ENCODE results near the gene LAMA5.

Gene LAMA5

DNA sequence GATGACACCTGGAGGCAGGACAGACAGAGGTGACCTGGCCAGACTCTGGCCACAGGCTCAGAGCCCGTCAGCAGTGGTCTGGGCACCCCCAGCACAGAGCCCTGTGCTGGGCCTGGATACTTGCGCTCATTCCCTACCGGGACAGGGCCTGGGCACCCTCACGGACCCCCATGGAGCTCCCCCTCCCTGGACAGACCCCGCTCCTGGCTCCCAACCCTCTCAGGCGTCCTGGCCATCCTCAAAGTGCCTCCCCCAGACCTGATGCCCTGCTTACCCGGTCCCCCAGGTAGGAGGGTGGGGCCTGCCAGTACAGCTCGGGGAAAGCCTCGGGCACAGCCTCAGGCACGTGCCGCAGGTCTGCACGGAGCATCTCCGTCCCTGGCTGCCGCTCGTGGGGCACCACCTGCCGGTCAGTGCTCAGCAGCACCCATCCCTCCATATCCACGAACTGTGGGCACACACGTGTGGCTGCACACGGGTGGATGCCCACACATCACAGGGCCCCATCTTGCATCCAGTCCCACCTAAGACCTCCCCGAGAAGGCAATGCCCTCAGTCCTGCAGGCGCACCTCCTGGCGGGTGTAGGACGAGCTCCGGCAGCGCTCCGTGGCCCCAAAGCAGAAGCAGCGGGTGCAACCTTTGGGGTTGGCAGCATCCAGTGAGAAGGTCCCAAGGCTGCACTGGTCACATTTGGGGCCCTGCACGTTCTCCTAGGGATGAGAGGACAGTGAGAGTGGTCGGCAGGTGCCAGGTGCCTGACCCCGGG is 40.0 kb downstream of the LAMA5 start:
- no peaks in the 10 kb centered on the region for H3K4me1 ChIP-seq (ENCODE audit: control insufficient read depth in 2 of 2, insufficient read depth in 2 of 2, low read length in 2 of 2)
- no peak overlapping the region for H3K9ac ChIP-seq (ENCODE audit: low read depth in 1 of 2, low read length in 2 of 2)
- H3K36me3 ChIP-seq (ENCODE audit: control insufficient read depth in 2 of 2, insufficient read depth in 2 of 2, low read length in 2 of 2) = peaks cover 0 to 6% of the 10 kb centered on the region in 2 donors
- no peaks in the 10 kb centered on the region for H3K27me3 ChIP-seq (ENCODE audit: control insufficient read depth in 2 of 2, insufficient read depth in 2 of 2, low read length in 2 of 2)
- H3K27ac ChIP-seq (ENCODE audit: low read depth in 2 of 2, low read length in 2 of 2) = no peak overlapping the region
- H3K4me3 ChIP-seq (ENCODE audit: low read length in 2 of 2) = no peak overlapping the region
- H3K9me3 ChIP-seq (ENCODE audit: control insufficient read depth in 2 of 2, low read length in 2 of 2) = no peaks in the 10 kb centered on the region

DNA sequence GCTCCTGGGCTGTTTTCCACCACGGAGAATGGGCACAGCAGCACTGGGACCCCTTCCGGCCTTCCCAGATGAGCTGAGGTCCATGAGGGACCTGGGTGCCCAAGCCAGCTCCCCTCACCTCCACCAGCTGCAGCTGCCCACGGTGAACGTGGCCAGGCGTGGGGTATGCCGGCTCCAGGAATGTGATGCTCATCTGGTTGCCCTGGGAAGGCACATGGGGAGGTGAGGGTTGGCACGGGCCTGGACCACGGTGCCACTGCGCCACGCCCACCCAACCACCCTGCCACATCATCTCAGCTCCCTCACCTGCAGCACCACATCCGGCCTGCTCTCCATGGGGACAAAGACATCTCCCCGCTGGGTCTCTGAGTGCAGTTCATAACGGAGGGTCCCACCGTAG is 40.6 kb downstream of the LAMA5 start:
- Histone ChIP-seq H3K9me3 (ENCODE audit: control insufficient read depth in 2 of 2, low read length in 2 of 2) (no peaks in the 10 kb centered on the region), H3K27ac (ENCODE audit: low read depth in 2 of 2, low read length in 2 of 2) (no peak overlapping the region), H3K4me3 (ENCODE audit: low read length in 2 of 2) (no peak overlapping the region), H3K9ac (ENCODE audit: low read depth in 1 of 2, low read length in 2 of 2) (no peak overlapping the region), H3K27me3 (ENCODE audit: control insufficient read depth in 2 of 2, insufficient read depth in 2 of 2, low read length in 2 of 2) (no peaks in the 10 kb centered on the region), H3K4me1 (ENCODE audit: control insufficient read depth in 2 of 2, insufficient read depth in 2 of 2, low read length in 2 of 2) (no peaks in the 10 kb centered on the region), H3K36me3 (ENCODE audit: control insufficient read depth in 2 of 2, insufficient read depth in 2 of 2, low read length in 2 of 2) (peaks cover 0 to 6% of the 10 kb centered on the region in 2 donors)

DNA sequence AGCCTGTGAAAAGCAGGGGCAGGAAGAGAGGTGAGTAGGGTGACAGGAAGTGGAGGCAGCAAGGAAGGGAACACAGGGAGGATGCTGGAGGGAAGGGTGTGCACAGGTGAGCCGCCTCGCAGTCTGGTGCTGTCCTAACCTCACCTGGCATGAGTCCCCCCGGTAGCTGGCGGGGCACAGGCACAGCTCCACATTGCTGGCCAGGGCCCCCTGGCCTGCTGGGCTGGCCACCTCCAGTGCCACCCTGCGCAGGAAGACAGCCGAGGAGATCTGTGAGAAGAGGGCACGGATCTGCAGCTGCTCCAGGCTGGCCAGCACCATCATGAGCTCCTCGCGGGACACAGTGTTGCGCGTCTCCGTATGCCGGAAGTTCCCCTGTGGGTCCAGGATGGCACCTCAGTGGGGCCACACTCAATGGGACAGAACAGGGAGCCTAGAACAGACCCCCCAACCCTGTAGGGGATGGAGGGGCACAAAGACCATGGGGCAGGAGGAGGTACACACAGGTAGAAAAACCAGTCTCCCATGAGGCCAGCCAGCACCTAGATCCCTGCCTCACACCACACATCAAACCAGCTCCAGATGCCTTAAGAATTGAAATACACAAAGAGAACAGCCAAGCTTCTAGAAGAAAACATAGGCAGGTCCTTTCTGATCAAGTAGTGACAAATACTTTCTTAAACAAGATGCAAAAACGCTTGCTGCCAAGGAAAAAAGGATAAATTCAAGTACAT is 41.8 kb downstream of the LAMA5 start:
- no peak overlapping the region for H3K4me3 ChIP-seq (ENCODE audit: low read length in 2 of 2)

GRCh38 chr20:62323980-62324906 is 42.9 kb downstream of the LAMA5 start:
- Histone ChIP-seq H3K4me1 (ENCODE audit: control insufficient read depth in 2 of 2, insufficient read depth in 2 of 2, low read length in 2 of 2) (no peaks in the 10 kb centered on the region), H3K9me3 (ENCODE audit: control insufficient read depth in 2 of 2, low read length in 2 of 2) (no peaks in the 10 kb centered on the region), H3K27me3 (ENCODE audit: control insufficient read depth in 2 of 2, insufficient read depth in 2 of 2, low read length in 2 of 2) (no peaks in the 10 kb centered on the region), H3K36me3 (ENCODE audit: control insufficient read depth in 2 of 2, insufficient read depth in 2 of 2, low read length in 2 of 2) (peaks cover 0 to 9% of the 10 kb centered on the region in 2 donors), H3K4me3 (ENCODE audit: low read length in 2 of 2) (no peak overlapping the region), H3K9ac (ENCODE audit: low read depth in 1 of 2, low read length in 2 of 2) (no peak overlapping the region), H3K27ac (ENCODE audit: low read depth in 2 of 2, low read length in 2 of 2) (no peak overlapping the region)

More for the DNA sequence above, 41.8 kb downstream of the LAMA5 start:
- H3K9ac ChIP-seq (ENCODE audit: low read depth in 1 of 2, low read length in 2 of 2) = no peak overlapping the region
- peaks cover 0 to 9% of the 10 kb centered on the region in 2 donors for H3K36me3 ChIP-seq (ENCODE audit: control insufficient read depth in 2 of 2, insufficient read depth in 2 of 2, low read length in 2 of 2)
- H3K4me1 ChIP-seq (ENCODE audit: control insufficient read depth in 2 of 2, insufficient read depth in 2 of 2, low read length in 2 of 2) = no peaks in the 10 kb centered on the region
- H3K27ac ChIP-seq (ENCODE audit: low read depth in 2 of 2, low read length in 2 of 2) = no peak overlapping the region
- no peaks in the 10 kb centered on the region for H3K27me3 ChIP-seq (ENCODE audit: control insufficient read depth in 2 of 2, insufficient read depth in 2 of 2, low read length in 2 of 2)
- H3K9me3 ChIP-seq (ENCODE audit: control insufficient read depth in 2 of 2, low read length in 2 of 2) = no peaks in the 10 kb centered on the region

DNA sequence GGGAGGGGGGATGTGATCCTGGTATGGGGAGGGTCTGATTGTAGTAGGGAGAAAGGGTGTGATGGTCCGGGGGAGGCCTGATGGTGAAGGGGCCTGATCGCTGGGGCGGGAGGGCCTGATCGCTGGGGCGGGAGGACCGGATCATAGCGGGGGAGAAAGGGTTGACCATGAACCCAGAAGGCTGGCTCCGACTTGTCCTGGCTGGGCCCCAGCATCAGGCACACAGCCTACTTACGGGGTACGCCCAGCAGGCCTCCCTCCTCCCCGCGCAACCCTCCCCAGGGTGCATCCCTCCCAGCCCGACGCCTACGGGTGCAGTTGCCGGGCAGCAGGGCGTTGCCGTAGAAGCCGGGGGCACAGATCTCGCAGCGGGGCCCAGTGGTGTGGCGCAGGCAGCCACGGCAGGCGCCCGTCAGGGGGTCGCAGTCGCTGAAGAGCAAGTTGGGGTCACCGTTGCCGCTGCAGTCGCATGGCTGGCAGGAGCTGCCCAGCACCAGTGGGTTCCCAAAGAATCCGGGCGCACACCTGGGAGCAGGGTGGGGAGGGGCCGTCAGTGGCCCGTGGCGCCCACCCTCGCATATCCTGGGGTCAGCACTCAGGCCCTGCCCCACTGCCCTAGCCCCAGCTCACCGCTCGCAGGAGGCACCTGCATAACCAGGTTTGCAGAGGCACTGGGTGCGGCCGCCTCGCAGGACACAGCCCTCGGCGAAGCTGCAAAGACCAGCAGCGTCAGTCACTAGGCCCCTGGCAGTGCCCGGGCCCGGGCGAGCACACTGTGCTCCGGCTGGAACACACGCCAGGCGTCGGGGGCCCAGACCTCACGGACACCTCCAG is 43.7 kb downstream of the LAMA5 start:
- no peaks in the 10 kb centered on the region for H3K9me3 ChIP-seq (ENCODE audit: control insufficient read depth in 2 of 2, low read length in 2 of 2)
- H3K27ac ChIP-seq (ENCODE audit: low read depth in 2 of 2, low read length in 2 of 2) = no peak overlapping the region
- no peak overlapping the region for H3K4me3 ChIP-seq (ENCODE audit: low read length in 2 of 2)
- no peaks in the 10 kb centered on the region for H3K4me1 ChIP-seq (ENCODE audit: control insufficient read depth in 2 of 2, insufficient read depth in 2 of 2, low read length in 2 of 2)
- H3K36me3 ChIP-seq (ENCODE audit: control insufficient read depth in 2 of 2, insufficient read depth in 2 of 2, low read length in 2 of 2) = peaks cover 0 to 9% of the 10 kb centered on the region in 2 donors
- no peak overlapping the region for H3K9ac ChIP-seq (ENCODE audit: low read depth in 1 of 2, low read length in 2 of 2)
- no peaks in the 10 kb centered on the region for H3K27me3 ChIP-seq (ENCODE audit: control insufficient read depth in 2 of 2, insufficient read depth in 2 of 2, low read length in 2 of 2)

GRCh38 chr20:62322492-62323041 is 44.5 kb downstream of the LAMA5 start:
- Histone ChIP-seq H3K27me3 (ENCODE audit: control insufficient read depth in 2 of 2, insufficient read depth in 2 of 2, low read length in 2 of 2) (no peaks in the 10 kb centered on the region), H3K9me3 (ENCODE audit: control insufficient read depth in 2 of 2, low read length in 2 of 2) (no peaks in the 10 kb centered on the region), H3K4me1 (ENCODE audit: control insufficient read depth in 2 of 2, insufficient read depth in 2 of 2, low read length in 2 of 2) (no peaks in the 10 kb centered on the region), H3K36me3 (ENCODE audit: control insufficient read depth in 2 of 2, insufficient read depth in 2 of 2, low read length in 2 of 2) (peaks cover 0 to 9% of the 10 kb centered on the region in 2 donors), H3K4me3 (ENCODE audit: low read length in 2 of 2) (no peak overlapping the region), H3K9ac (ENCODE audit: low read depth in 1 of 2, low read length in 2 of 2) (no peak overlapping the region), H3K27ac (ENCODE audit: low read depth in 2 of 2, low read length in 2 of 2) (no peak overlapping the region)

GRCh38 chr20:62321975-62322374 is 45.1 kb downstream of the LAMA5 start:
- peaks cover 0 to 9% of the 10 kb centered on the region in 2 donors for H3K36me3 ChIP-seq (ENCODE audit: control insufficient read depth in 2 of 2, insufficient read depth in 2 of 2, low read length in 2 of 2)
- no peak overlapping the region for H3K27ac ChIP-seq (ENCODE audit: low read depth in 2 of 2, low read length in 2 of 2)
- H3K9me3 ChIP-seq (ENCODE audit: control insufficient read depth in 2 of 2, low read length in 2 of 2) = no peaks in the 10 kb centered on the region
- H3K9ac ChIP-seq (ENCODE audit: low read depth in 1 of 2, low read length in 2 of 2) = no peak overlapping the region
- H3K4me1 ChIP-seq (ENCODE audit: control insufficient read depth in 2 of 2, insufficient read depth in 2 of 2, low read length in 2 of 2) = no peaks in the 10 kb centered on the region
- H3K27me3 ChIP-seq (ENCODE audit: control insufficient read depth in 2 of 2, insufficient read depth in 2 of 2, low read length in 2 of 2) = no peaks in the 10 kb centered on the region
- no peak overlapping the region for H3K4me3 ChIP-seq (ENCODE audit: low read length in 2 of 2)

DNA sequence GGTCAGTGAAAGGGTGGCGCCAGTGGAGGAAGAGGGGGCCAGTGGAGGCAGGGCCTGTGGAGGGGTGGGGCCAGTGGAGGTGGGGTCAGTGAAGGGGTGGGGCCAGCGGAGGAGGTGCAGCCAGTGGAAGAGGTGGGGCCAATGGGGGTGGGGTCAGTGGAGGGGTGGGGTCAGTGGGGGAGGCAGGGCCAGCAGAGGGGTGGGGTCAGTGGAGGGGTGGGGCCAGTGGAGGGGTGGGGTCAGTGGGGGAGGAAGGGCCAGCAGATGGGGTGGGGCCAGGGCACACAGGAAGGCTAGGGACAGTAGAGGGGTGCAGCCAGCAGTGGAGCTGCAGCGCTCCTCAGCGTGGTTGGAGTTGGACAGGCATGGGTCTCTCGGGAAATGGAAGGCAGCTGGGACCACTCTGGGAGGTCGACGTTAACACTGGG is 45.6 kb downstream of the LAMA5 start:
- H3K9me3 ChIP-seq (ENCODE audit: control insufficient read depth in 2 of 2, low read length in 2 of 2) = no peaks in the 10 kb centered on the region
- no peaks in the 10 kb centered on the region for H3K4me1 ChIP-seq (ENCODE audit: control insufficient read depth in 2 of 2, insufficient read depth in 2 of 2, low read length in 2 of 2)
- no peak overlapping the region for H3K27ac ChIP-seq (ENCODE audit: low read depth in 2 of 2, low read length in 2 of 2)
- H3K36me3 ChIP-seq (ENCODE audit: control insufficient read depth in 2 of 2, insufficient read depth in 2 of 2, low read length in 2 of 2) = peaks cover 0 to 9% of the 10 kb centered on the region in 2 donors
- no peak overlapping the region for H3K4me3 ChIP-seq (ENCODE audit: low read length in 2 of 2)
- H3K27me3 ChIP-seq (ENCODE audit: control insufficient read depth in 2 of 2, insufficient read depth in 2 of 2, low read length in 2 of 2) = no peaks in the 10 kb centered on the region
- no peak overlapping the region for H3K9ac ChIP-seq (ENCODE audit: low read depth in 1 of 2, low read length in 2 of 2)
